GM12801 (cell line): ENCODE measurements around the gene E2F6.

Source experiments
- CTCF ChIP-seq: IDR thresholded peaks from one replicate; pipeline ENCODE4 v1.5.1; 2011; ENCODE audit warnings: control low read depth; ENCODE audit not compliant: insufficient read length; ENCODE audit errors: extremely low read depth

E2F6 gene

GRCh38 chr2:11492244-11492643 lies 26.3 kb upstream of the E2F6 start:
- no peak for TF ChIP-seq CTCF

- TF ChIP-seq CTCF: no peak
These were observed 25.5 kb upstream of the E2F6 start for GRCh38 chr2:11491348-11491933.

- TF ChIP-seq CTCF: no peak
These were observed 24.2 kb upstream of the E2F6 start for GRCh38 chr2:11490194-11490593.

- no peak for TF ChIP-seq CTCF
These were observed 22.8 kb upstream of the E2F6 start for GRCh38 chr2:11488809-11489208.

GRCh38 chr2:11483806-11484617 lies 18.1 kb upstream of the E2F6 start:
- no peak for TF ChIP-seq CTCF

GRCh38 chr2:11482473-11483035 lies 16.6 kb upstream of the E2F6 start:
- no peak for TF ChIP-seq CTCF

GRCh38 chr2:11481789-11482472 lies 16.0 kb upstream of the E2F6 start:
- no peak for TF ChIP-seq CTCF
